Islet of Langerhans (tissue), 1 donor: ENCODE data around the gene IFT122.
"Not testable (repeated sequence)": the region's sequence is repeated elsewhere in the genome, so short reads cannot be mapped to it uniquely, and the experiment has no call there.

Experiments used
- FAIRE-seq: peaks from one replicate; lab custom pipeline; 2011; peaks lifted over from hg19 to GRCh38; lab: Jason Lieb, UNC

The IFT122 gene

GRCh38 chr3:129536804-129537203 is 96.8 kb downstream of the IFT122 start:
- no peak for FAIRE-seq

DNA sequence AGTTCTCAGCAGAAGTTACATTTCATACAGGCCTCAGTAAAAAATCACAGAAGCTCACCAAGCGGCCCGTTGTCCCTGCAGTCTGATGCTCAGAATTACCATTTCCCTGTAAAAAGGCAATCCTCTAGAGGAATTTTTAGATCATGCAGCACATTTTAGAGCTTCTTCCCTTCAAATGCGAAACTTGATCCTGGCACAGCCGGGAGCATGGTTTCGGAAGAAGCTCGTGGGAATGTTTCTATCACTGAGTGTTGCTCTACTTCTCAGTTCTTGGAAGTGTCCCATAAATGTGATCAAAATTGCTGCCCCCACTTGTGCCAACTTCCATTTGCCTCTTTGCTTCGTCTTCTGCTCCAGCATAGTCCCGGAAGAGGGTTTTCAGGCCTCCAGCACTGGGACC is 99.2 kb downstream of the IFT122 start:
- no peak for FAIRE-seq

- FAIRE-seq, result no peak
Observed at GRCh38 chr3:129540776-129541516, 100.9 kb downstream of the IFT122 start.

- FAIRE-seq, result no peak
Observed at GRCh38 chr3:129542747-129543146, 102.7 kb downstream of the IFT122 start.

GRCh38 chr3:129543156-129543790 is 103.2 kb downstream of the IFT122 start, which contains the start of gene H1-8:
Gene H1-8, plus strand, starts transcription at chr3:129543175. Its CDS starts 44 bp downstream, at chr3:129543219.
- no peak for FAIRE-seq

DNA sequence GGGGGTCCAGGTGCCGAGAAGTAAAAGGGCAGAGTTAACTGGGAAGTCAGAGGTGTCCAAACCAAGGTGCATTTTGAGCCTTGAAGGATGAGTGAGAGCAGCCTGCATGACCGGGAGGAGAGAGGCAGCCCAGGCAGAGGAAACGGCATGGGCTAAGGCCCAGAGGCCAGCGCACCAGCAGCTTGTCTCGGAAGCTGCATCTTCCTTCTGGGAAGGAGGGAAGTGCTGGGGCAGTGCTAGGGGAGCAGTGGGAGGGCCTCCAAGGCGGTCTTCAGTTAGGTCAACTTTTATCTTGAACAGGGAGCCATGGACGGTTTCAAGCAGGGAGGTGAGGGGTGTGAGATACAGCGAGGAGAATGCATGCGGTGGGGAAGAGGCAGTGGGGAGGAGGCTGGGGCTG is 104.0 kb downstream of the IFT122 start:
- FAIRE-seq, result no peak

GRCh38 chr3:129545951-129546350 is 105.9 kb downstream of the IFT122 start:
- FAIRE-seq, result not testable (repeated sequence)

DNA sequence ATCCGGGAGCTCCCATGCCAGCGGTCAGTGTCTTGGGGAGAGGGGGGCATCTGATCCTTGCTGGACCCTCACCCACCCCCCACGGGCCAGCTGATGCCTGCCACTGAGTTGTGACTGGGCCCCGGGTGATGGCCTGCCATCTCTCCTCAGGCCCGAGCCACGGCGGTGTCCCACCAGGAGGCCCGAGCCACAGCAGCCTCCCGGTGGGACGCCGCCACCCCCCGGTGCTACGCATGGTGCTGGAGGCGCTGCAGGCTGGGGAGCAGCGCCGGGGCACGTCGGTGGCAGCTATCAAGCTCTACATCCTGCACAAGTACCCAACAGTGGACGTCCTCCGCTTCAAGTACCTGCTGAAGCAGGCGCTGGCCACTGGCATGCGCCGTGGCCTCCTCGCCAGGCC is 107.2 kb downstream of the IFT122 start:
- FAIRE-seq, result no peak

- FAIRE-seq, result no peak
Observed at GRCh38 chr3:129548104-129548965, 108.3 kb downstream of the IFT122 start.

DNA sequence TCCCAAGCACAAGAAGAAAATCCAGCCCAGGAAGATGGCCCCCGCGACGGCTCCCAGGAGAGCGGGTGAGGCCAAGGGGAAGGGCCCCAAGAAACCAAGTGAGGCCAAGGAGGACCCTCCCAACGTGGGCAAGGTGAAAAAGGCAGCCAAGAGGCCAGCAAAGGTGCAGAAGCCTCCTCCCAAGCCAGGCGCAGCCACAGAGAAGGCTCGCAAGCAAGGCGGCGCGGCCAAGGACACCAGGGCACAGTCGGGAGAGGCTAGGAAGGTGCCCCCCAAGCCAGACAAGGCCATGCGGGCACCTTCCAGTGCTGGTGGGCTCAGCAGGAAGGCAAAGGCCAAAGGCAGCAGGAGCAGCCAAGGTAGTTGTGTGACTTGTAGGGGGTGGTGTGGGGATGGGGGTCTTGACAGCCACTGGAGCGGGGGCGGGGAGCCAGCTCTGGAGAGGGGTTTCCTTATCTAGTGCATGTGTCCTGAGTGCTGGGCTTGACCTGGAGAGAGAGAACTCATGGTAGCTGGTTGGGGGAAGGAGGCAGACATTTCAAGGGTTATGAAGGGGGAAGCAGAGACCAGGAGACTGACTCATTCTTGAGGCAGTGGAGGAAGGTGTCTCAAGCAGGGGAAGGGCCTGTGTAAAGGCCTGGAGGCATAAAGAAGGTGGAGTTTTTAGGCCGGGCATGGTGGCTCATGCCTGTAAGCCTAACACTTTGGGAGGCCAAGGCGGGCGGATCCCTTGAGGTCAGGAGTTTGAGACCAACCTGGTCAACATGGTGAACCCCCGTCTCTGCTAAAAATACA is 109.2 kb downstream of the IFT122 start:
- no peak for FAIRE-seq

- no peak for FAIRE-seq
Observed at GRCh38 chr3:129549805-129550204, 109.8 kb downstream of the IFT122 start.

- no peak for FAIRE-seq
Observed at GRCh38 chr3:129552287-129553050, 112.4 kb downstream of the IFT122 start.

- no peak for FAIRE-seq
Observed at GRCh38 chr3:129553171-129553570, 113.1 kb downstream of the IFT122 start.

DNA sequence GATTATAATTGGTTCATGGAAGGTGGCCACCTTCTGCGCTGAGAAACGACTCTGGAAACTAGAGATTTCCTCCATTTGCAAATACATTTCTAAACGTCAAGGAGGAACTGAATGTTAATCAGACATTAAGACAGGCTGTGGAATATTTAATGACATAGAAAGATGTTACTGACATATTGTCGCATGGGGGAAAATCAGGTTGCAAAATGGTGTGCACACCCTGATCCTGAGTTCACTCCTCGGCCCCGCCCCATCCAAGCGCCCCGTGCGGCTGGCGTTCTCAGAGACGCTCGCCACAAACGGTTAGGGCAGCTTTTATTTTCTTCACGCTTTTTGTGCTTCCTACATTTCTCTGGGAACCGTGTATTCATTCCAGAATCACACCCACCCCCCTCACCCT is 113.7 kb downstream of the IFT122 start:
- FAIRE-seq, result no peak

DNA sequence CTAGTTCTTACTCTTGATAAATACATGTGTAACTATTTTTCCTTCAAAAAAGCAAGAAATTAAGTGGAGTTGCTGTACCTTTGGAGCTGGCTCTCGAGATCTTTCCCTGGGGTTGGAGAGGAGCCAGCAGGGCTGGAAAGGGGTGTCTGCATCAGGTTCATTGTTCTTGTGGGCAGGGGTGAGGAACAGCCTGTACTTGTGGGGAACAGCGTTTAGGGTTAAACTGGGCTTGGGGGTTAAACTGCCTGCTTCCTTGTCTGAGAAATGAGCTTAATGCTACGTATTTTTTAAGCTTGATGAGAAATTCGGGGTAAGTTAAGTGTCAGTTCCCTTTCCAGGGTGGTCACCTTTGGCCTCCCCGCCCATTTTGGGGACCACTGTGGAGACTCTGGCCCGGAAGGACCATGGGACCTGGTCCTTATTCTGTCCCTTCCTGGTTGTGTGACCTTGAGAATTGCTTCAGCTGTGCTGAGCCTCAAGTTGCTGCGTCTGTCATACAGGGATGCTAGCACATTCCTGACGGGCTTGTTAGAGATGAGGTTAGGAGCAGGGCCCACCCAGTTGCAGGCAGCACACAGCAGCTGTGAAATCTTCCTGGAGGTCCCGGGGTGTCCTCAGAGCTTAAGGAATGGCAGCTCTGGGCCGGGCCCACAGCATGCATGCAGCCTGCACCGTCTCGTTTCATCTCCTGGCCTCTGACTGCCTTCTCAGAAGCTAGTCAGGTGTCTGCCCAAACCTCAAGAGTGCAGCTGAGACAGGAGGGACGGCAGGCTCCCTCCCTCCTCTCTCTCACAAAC is 114.5 kb downstream of the IFT122 start:
- no peak for FAIRE-seq

DNA sequence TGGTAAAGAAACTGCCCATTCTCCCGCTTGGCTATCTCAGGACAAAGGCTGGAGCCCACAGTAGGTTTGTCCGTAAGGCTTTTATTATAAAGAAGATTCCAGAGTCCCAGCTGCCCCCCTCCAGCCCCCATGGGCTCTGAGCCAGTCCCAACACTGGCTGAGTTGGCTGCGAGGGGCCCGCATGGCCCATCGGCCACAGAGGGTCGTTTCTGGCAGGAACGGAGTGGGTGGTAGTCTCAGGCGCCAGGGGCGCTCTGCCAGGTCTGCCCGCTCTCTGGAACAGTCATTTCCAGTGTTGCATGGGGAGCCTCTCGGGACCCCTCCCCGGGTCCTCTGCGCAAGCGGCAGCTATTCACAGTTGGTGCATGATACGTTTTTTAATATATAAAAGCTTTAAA is 115.1 kb downstream of the IFT122 start:
- FAIRE-seq, result no peak

DNA sequence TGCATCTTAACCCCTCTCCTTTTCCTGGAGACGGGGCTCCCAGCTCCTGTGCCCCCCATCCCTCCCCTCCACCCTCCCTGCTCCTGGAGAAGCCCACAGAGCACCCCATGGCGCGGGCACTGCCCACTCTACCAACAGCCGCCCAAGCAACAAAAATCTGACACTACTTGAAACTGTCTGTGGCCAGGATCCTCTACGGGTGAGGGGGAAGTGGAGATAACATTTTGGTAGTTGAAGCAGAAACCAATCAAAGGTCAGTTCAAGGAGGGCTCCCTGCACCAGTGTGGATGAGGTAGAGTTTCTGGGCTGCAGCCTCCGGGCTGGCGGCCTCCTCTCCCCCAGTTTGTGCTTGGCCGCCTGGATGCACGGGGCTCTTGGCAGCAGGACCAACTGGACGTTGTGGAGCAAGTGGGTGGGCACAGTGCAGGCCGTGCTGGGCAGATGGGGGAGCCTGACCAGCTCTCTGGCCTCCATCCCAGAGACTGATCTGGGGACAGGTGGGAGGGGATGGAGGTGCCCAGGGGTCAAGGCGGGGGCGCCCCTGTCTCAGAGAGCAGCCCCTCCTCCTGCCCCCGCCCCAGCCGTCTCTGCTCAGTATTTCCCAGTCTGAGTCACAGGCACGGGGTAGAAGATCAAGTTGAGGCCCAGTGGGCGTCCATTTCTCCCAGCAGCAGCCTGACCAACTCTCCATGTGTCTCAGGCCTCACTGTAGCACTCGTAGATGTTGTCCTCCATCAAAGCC is 115.8 kb downstream of the IFT122 start:
- no peak for FAIRE-seq

GRCh38 chr3:129556358-129556695 is 116.3 kb downstream of the IFT122 start:
- no peak for FAIRE-seq

DNA sequence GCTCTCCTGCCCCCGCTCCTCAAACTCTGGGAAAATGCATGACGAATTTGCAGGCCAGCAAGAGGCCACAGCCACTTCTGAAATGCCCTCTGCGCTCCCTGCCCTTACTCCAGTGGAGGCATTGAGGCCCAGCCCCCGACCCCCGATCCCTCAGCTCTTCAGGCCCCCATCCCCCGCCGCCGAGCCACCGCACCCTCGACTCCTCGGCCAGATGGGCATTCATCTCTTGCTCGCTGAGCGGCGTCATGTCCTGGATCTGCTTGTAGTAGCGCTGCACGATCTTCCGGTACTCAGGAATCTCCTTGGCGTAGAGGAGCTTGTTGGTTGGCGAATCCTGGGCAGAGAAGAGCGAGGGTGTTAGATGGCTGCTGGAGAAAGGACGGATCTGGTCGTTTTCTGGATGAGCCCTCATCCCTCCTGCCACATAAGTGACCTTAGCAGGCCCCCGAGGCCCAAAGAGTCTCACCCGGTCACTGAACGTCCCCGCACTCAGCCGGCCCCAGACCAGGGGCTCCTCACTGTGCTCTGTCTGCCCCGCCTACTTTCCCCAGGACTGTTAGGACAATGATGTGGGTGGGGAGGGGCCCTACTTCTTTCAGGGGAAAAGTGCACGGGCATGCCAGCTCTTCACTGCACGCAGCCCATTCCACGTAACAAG is 117.0 kb downstream of the IFT122 start:
- FAIRE-seq, result no peak

GRCh38 chr3:129557548-129557894 is 117.5 kb downstream of the IFT122 start:
- FAIRE-seq, result no peak
